Measurements from ENCODE around the gene ZNF44. TPM values are rescaled to one million over a fixed set of nuclear protein-coding genes. Genes with fewer than 3 reads are reported as not detected.

Gene ZNF44
- total RNA-seq, 4 donors from 2014 or later, result 7.5 to 44.4 (median 23.5) TPM

- intact Hi-C loops (cut with DNase I; ENCODE audit: low total_unique reads), result no loop called here
- Histone ChIP-seq H3K4me3 (no peak overlapping the region), H3K9me3 (peaks cover 0 to 2% of the 10 kb centered on the region in 2 donors), H3K4me1 (no peaks in the 10 kb centered on the region), H3K27ac (no peak overlapping the region), H3K27me3 (no peaks in the 10 kb centered on the region), H3K36me3 (peaks cover 0 to 30% (median 5%) of the 10 kb centered on the region in 4 donors)
- no peak for DNase-seq
- 93% methylated on average over 2 to 6 of the region's 6 CpGs for WGBS, 2 donors (ENCODE audit: low coverage in 1 of 2)
- in situ Hi-C loops (cut with MboI; ENCODE audit: low pct_ligation_motif_present in 1 of 4, low pct_unique_long_range_greater_than_20kb in 1 of 4, low sequenced_read_pairs in 3 of 4), result no loop called here
- TF ChIP-seq EP300 (IDR thresholded peaks at IDR 0.05; ENCODE audit: low read depth) (no peak), CTCF (IDR thresholded peaks at IDR 0.05) (no peak), POLR2AphosphoS5 (IDR thresholded peaks at IDR 0.05) (no peak), POLR2A (IDR thresholded peaks at IDR 0.05) (no peak)
Measured at GRCh38 chr19:12224676-12225075, 70.0 kb downstream of the ZNF44 start.

GRCh38 chr19:12222980-12223630 is 71.6 kb downstream of the ZNF44 start:
- no peak for DNase-seq
- Histone ChIP-seq H3K27ac (no peak overlapping the region), H3K4me3 (no peak overlapping the region), H3K36me3 (peaks cover 0 to 27% (median 2%) of the 10 kb centered on the region in 4 donors), H3K4me1 (no peaks in the 10 kb centered on the region), H3K27me3 (no peaks in the 10 kb centered on the region), H3K9me3 (peaks cover 7 to 17% of the 10 kb centered on the region in 2 donors)
- WGBS, 2 donors (ENCODE audit: low coverage in 1 of 2), result 55 to 60% methylated on average over 1 of the region's 1 CpG
- no peak for TF ChIP-seq POLR2A (IDR thresholded peaks at IDR 0.05)
- no peak for TF ChIP-seq EP300 (IDR thresholded peaks at IDR 0.05; ENCODE audit: low read depth)
- TF ChIP-seq CTCF (IDR thresholded peaks at IDR 0.05), result no peak
- no peak for TF ChIP-seq POLR2AphosphoS5 (IDR thresholded peaks at IDR 0.05)
- intact Hi-C loops (cut with DNase I; ENCODE audit: low total_unique reads), result no loop called here
- in situ Hi-C loops (cut with MboI; ENCODE audit: low pct_ligation_motif_present in 1 of 4, low pct_unique_long_range_greater_than_20kb in 1 of 4, low sequenced_read_pairs in 3 of 4), result no loop called here

Other genes starting within 250 kb of the ZNF44 start
- gene ZNF878, start 241.9 kb downstream of the ZNF44 start, total RNA-seq, result under 1 TPM in 1 of 4 donors, not detected in 3; 0.32 TPM
- 10 to 100 TPM in 3 of 4 donors, 1 to 10 TPM in 1; 8.6 to 15.3 (median 12.5) TPM for gene ZNF844, start 230.2 kb downstream of the ZNF44 start, total RNA-seq
- 1 to 10 TPM in 3 of 4 donors, under 1 TPM in 1; 0.37 to 4.8 (median 2.9) TPM for gene ZNF20, start 154.5 kb downstream of the ZNF44 start, total RNA-seq
- 1 to 10 TPM in 2 of 4 donors, under 1 TPM in 1, not detected in 1; 0.60 to 2.3 (median 2.2) TPM for gene ZNF625, start 138.1 kb downstream of the ZNF44 start, total RNA-seq
- gene ZNF136, start 131.8 kb downstream of the ZNF44 start, total RNA-seq, result 10 to 100 TPM in 2 of 4 donors, 1 to 10 TPM in 2; 6.3 to 18.7 (median 9.1) TPM
- 1 to 10 TPM; 1.2 to 6.5 (median 3.4) TPM for gene ZNF563, start 38.8 kb upstream of the ZNF44 start, total RNA-seq
- 1 to 10 TPM in 1 of 4 donors, under 1 TPM in 1, not detected in 2; 0.96 to 2.2 TPM for gene ZNF442, start 70.8 kb upstream of the ZNF44 start, total RNA-seq
- 1 to 10 TPM; 5.4 to 9.4 (median 7.9) TPM for gene ZNF799, start 106.4 kb upstream of the ZNF44 start, total RNA-seq
- gene ZNF443, start 146.1 kb upstream of the ZNF44 start, total RNA-seq, result 1 to 10 TPM; 1.8 to 8.1 (median 7.0) TPM
- 1 to 10 TPM; 1.1 to 4.1 (median 2.2) TPM for gene ZNF709, start 189.9 kb upstream of the ZNF44 start, total RNA-seq

Measured in transverse colon (tissue), 4 donors.